Gastrocnemius medialis (tissue), 4 donors: ENCODE results near the gene BIRC2. TPM values are rescaled to one million over a fixed set of nuclear protein-coding genes. Genes with fewer than 3 reads are reported as not detected.

ENCODE experiments used
- ATAC-seq, 2 donors: fragments of 150-250 bp; one replicate each; pipeline ENCODE4 v1.9.1; 2016
- DNase-seq, 2 donors: peaks; one replicate each; pipeline ENCODE4 v3.0.0-alpha.2; 2019
- H3K27ac ChIP-seq, 4 donors: fragments of 200-600 bp; sonication (generic); 1 replicate in 1 of 4; 2 replicates in 3 of 4; pipeline ENCODE4 v1.5.1; 2016 to 2018; ENCODE audit warnings: mild to moderate bottlenecking in 2 of 4, moderate library complexity in 1 of 4
- H3K27me3 ChIP-seq, 3 donors: fragments of 200-600 bp; sonication (generic) in 2 of 3; 1 replicate in 1 of 3; 2 replicates in 2 of 3; pipeline versions ENCODE4 v1.5.1 to v1.6.0; 2016 to 2019; ENCODE audit warnings: mild to moderate bottlenecking in 1 of 3, moderate library complexity in 1 of 3
- H3K36me3 ChIP-seq, 2 donors: fragments of 200-600 bp; sonication (generic) in 1 of 2; one replicate each; pipeline ENCODE4 v1.5.1; 2017 to 2018
- H3K4me1 ChIP-seq, 2 donors: fragments of 200-600 bp; sonication (generic) in 1 of 2; one replicate each; pipeline ENCODE4 v1.5.1; 2016 to 2017; ENCODE audit warnings: mild to moderate bottlenecking in 2 of 2
- H3K4me3 ChIP-seq, 4 donors: fragments of 200-600 bp; sonication (generic) in 3 of 4; 1 replicate in 1 of 4; 2 replicates in 3 of 4; pipeline ENCODE4 v1.5.1; 2016 to 2019; ENCODE audit warnings: mild to moderate bottlenecking in 2 of 4
- H3K9me3 ChIP-seq, 3 donors: fragments of 200-600 bp; sonication (generic) in 2 of 3; 1 replicate in 1 of 3; 2 replicates in 2 of 3; pipeline ENCODE4 v1.5.1; 2016 to 2019
- CTCF ChIP-seq, 5 experiments: fragments of 450-650 bp in 3 of 5; fragments of 200-600 bp in 2 of 5; sonication (generic) in 2 of 5; IDR thresholded peaks in 4 of 5; conservative IDR thresholded peaks in 1 of 5; 1 replicate in 4 of 5; 2 replicates in 1 of 5; pipeline ENCODE4 v1.5.1; 2016 to 2019; ENCODE audit warnings: antibody characterized with exemption in 5 of 5, mild to moderate bottlenecking in 3 of 5, moderate library complexity in 3 of 5
- POLR2A ChIP-seq, 2 donors: fragments of 450-650 bp; IDR thresholded peaks; one replicate each; pipeline ENCODE4 v1.6.1; 2017; ENCODE audit warnings: antibody characterized with exemption in 2 of 2, mild to moderate bottlenecking in 2 of 2, moderate library complexity in 2 of 2
- in situ Hi-C, 4 donors: fragments of 200-750 bp; cut with MboI; loops; one replicate each; pipeline versions ENCODE4 v1.15.0 to v1.8.0; 2017; ENCODE audit warnings: low sequenced_read_pairs in 4 of 4
- intact Hi-C: fragments of 100-400 bp; cut with DNase I; formaldehyde crosslinking; loops from one replicate; pipeline ENCODE4 v1.15.1; 2023; ENCODE audit warnings: low total_unique reads
- total RNA-seq, 4 donors: library from RNA; depleted of rRNA; stranded (reverse); fragments of >200 nt; gene quantifications; one replicate each; pipeline versions ENCODE4 v1.1.0 to v1.2.3, GENCODE V29; 2016

BIRC2 gene
- total RNA-seq, 4 donors from 2014 or later: 30.7 to 60.3 (median 46.6) TPM

- no peak for ATAC-seq
- no peaks in the 10 kb centered on the region for H3K27me3 ChIP-seq
- intact Hi-C loops: no loop called here
- no peak for TF ChIP-seq CTCF (IDR thresholded peaks at IDR 0.05 in 4 of 5, conservative IDR thresholded peaks at IDR 0.05 in 1 of 5)
- TF ChIP-seq POLR2A (IDR thresholded peaks at IDR 0.05): no peak
- H3K4me1 ChIP-seq: no peaks in the 10 kb centered on the region
- H3K36me3 ChIP-seq: peaks cover 0 to 69% of the 10 kb centered on the region in 2 donors
- in situ Hi-C loops: loop anchor here in 2 of 4 donors (10.0 to 25.0 kb wide), 2 partner anchors 105 to 112 kb away; no protein-coding TSS in a partner anchor
- H3K27ac ChIP-seq: no peak overlapping the region
- H3K4me3 ChIP-seq: no peak overlapping the region
- H3K9me3 ChIP-seq: no peaks in the 10 kb centered on the region
- no peak for DNase-seq
Measured at GRCh38 chr11:102382384-102382783, 35.4 kb downstream of the BIRC2 start.

GRCh38 chr11:102383839-102384238 is 36.8 kb downstream of the BIRC2 start:
- in situ Hi-C loops: loop anchor here in 2 of 4 donors (10.0 to 25.0 kb wide), 2 partner anchors 103 to 111 kb away; no protein-coding TSS in a partner anchor
- H3K4me1 ChIP-seq: no peaks in the 10 kb centered on the region
- no peaks in the 10 kb centered on the region for H3K27me3 ChIP-seq
- peak overlapping the region in 3 of 4 donors; percentile 19 to 28 (median 27) for H3K27ac ChIP-seq
- TF ChIP-seq POLR2A (IDR thresholded peaks at IDR 0.05) (no peak), CTCF (IDR thresholded peaks at IDR 0.05 in 4 of 5, conservative IDR thresholded peaks at IDR 0.05 in 1 of 5) (no peak)
- H3K4me3 ChIP-seq: no peak overlapping the region
- H3K36me3 ChIP-seq: peaks cover 0 to 67% of the 10 kb centered on the region in 2 donors
- intact Hi-C loops: no loop called here
- ATAC-seq: peak in 1 of 2 donors; percentile 30
- no peak for DNase-seq
- H3K9me3 ChIP-seq: no peaks in the 10 kb centered on the region

DNA sequence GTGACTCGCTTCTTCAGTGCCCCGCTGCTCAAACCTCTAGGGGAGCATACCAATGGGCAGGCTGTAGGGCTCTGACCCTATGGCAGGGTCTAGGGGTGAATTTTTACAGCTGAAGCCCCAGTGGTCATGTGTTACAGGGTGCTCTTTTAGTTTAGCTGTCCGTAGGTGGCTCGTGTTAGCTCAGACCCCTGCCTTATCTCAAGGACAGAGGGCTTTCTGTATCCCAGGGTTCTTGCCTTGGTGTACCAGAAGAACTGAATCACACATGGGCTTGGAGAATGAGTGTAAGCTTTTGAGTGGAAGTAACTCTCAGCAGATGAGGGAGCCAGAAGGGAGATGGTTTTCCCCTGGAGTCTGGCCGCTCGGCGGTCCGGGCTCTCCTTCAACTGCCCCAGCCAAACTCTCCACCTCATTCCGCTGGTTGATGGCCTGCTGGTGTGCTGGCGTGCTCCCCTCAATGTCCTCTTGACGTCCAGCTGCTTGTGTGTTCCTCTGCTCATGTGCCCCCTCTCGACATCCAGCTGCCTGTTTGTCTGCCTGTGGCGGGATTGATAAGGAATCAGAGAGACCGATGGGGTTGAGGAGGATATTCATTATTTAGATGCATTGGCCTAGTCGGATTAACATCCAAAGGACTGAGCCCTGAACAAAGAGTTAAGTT is 37.5 kb downstream of the BIRC2 start:
- intact Hi-C loops: no loop called here
- H3K4me3 ChIP-seq: no peak overlapping the region

GRCh38 chr11:102385085-102386007 is 38.3 kb downstream of the BIRC2 start:
- Histone ChIP-seq H3K4me1 (no peaks in the 10 kb centered on the region), H3K4me3 (no peak overlapping the region), H3K27ac (no peak overlapping the region), H3K36me3 (peaks cover 0 to 60% of the 10 kb centered on the region in 2 donors), H3K27me3 (no peaks in the 10 kb centered on the region), H3K9me3 (no peaks in the 10 kb centered on the region)
- intact Hi-C loops: no loop called here
- ATAC-seq (no peak), DNase-seq (no peak)
- in situ Hi-C loops: loop anchor here in 3 of 4 donors (5.0 to 25.0 kb wide), 3 partner anchors 102 to 112 kb away; no protein-coding TSS in a partner anchor
- TF ChIP-seq POLR2A (IDR thresholded peaks at IDR 0.05): no peak
- TF ChIP-seq CTCF (IDR thresholded peaks at IDR 0.05 in 4 of 5, conservative IDR thresholded peaks at IDR 0.05 in 1 of 5): no peak

More for the DNA sequence above, 37.5 kb downstream of the BIRC2 start:
- peak overlapping the region in 3 of 4 donors; percentile 19 to 28 (median 27) for H3K27ac ChIP-seq
- DNase-seq: no peak
- no peak for TF ChIP-seq POLR2A (IDR thresholded peaks at IDR 0.05)
- no peak for TF ChIP-seq CTCF (IDR thresholded peaks at IDR 0.05 in 4 of 5, conservative IDR thresholded peaks at IDR 0.05 in 1 of 5)
- H3K27me3 ChIP-seq: no peaks in the 10 kb centered on the region
- peaks cover 0 to 67% of the 10 kb centered on the region in 2 donors for H3K36me3 ChIP-seq
- ATAC-seq: no peak
- no peaks in the 10 kb centered on the region for H3K9me3 ChIP-seq
- no peaks in the 10 kb centered on the region for H3K4me1 ChIP-seq
- in situ Hi-C loops: loop anchor here in 3 of 4 donors (5.0 to 25.0 kb wide), 3 partner anchors 103 to 113 kb away; no protein-coding TSS in a partner anchor
